Endometrial microvascular endothelial cells (primary cell): ENCODE data around the gene NFE2L3. TPM values are rescaled to one million over a fixed set of nuclear protein-coding genes. Genes with fewer than 3 reads are reported as not detected.

Experiments
- in situ Hi-C: cut with HindIII; loops from 2 replicates; pipeline ENCODE4 v1.10.0; 2017; ENCODE audit warnings: low sequenced_read_pairs, low pct_unique_long_range_greater_than_20kb; ENCODE audit errors: inconsistent ontology term
- total RNA-seq: library from RNA; depleted of rRNA; stranded (reverse); fragments of >200 nt; gene quantifications from one replicate; pipeline ENCODE4 v1.2.3, GENCODE V29; 2015; ENCODE audit errors: inconsistent ontology term

Gene NFE2L3
- total RNA-seq, 1 donor from 2014 or later: 84.3 TPM

DNA sequence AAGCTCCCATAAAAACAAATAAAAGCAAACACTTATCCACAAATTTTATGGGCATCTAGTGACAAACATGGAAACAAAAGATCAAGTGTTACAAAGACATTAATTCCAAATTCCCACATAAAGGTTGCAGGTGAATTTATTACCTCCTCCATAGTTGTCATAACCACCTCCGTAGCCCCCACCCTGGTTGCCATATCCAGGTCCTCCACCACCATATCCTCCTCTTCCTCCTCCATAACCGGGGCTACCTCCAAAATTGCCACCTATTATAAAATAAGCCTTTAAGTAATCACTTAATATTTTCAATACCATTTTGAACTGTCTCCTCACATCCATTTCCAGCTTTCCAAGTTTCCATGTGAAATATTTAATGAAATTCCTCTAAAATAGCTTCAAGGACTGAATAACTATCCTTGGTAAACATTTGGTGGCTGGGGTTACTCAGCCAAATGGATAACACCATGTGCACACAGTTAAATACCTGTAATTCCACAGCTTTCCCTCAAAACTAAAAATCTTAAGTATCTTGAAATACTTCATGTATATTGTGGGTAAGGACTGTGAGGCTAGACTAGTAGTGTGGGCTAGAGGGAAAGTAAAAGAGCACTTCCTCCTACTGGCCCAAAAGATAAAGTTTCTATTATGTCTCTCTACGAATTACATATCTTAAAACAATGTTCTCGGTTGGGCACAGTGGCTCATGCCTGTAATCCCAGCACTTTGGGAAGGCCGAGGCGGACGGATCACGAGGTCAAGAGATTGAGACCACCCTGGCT, 41.6 kb downstream of the NFE2L3 start:
- in situ Hi-C loops: loop anchor here (10.0 kb wide), 1 partner anchor 181 kb away; no protein-coding TSS in a partner anchor

DNA sequence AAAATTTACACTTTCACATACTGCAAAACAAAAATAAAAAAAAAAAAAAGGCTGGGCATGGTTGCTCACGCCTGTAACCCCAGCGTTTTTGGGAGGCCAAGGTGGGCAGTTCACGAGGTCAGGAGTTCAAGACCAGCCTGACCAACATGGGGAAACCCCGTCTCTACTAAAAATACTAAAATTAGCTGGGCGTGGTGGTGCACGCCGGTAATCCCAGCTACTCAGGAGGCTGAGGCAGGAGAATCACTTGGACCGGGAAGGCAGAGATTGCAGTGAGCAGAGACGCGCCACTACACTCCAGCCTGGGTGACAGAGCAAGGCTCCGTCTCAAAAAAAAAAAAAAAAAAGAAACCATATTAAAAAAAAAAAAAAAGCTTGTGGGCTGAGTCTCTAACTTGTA, 42.8 kb downstream of the NFE2L3 start:
- in situ Hi-C loops: loop anchor here (5.0 to 10.0 kb wide), 2 partner anchors 37 to 180 kb away; no protein-coding TSS in a partner anchor

DNA sequence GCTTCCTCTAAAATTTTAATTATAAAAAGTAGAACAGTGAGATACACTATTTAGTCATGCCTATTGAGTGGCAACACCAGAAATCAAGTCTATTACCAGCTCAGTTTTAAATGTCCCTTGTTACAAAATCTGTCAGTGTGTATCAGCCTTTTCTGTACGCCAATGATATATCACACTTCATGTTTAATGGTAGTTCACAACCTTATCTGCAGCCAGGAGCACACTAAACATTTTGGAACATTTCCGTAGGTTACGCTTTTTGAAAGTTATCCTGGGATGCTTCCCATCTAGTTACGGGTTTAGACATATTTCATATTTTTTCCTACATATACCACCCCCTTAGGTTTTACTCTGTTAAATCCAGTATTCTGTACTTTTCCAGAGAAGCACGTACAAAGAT, 43.2 kb downstream of the NFE2L3 start:
- in situ Hi-C loops: loop anchor here (5.0 to 10.0 kb wide), 2 partner anchors 38 to 180 kb away; no protein-coding TSS in a partner anchor

DNA sequence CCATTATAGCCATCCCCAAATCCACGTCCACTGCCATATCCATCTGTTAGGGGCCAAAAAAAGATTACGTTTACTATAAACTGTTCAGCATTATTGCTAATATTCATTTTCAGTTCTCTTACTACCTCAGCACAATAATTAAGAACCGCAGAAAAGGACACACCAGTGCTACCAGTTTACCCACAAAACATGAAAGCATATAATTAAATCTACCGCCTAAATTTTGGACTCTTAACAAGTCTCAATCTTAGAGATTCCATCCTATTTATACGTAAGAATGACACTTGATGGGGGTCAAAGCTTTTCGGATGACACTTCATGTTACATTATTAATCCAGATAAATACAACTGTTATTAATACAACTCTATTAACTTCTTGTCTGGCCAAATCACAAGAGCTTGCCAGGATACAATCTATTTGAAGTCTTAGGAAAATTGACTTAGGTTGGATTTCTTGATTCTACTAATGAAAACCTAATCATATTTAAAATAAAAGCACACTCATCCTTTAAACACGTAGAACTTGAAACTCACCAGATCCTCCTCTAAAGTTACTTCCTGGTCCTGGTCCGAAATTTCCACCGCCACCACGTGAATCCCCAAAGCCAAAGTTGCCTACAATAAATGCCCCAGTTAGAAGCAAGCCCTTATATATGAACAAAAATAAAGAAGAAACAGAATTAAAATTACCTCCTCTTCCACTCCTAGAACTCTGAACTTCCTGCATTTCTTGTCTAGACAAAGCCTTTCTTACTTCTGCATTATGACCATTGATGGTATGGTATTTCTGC, 44.1 kb downstream of the NFE2L3 start:
- in situ Hi-C loops: loop anchor here (5.0 to 10.0 kb wide), 2 partner anchors 39 to 179 kb away; no protein-coding TSS in a partner anchor

DNA sequence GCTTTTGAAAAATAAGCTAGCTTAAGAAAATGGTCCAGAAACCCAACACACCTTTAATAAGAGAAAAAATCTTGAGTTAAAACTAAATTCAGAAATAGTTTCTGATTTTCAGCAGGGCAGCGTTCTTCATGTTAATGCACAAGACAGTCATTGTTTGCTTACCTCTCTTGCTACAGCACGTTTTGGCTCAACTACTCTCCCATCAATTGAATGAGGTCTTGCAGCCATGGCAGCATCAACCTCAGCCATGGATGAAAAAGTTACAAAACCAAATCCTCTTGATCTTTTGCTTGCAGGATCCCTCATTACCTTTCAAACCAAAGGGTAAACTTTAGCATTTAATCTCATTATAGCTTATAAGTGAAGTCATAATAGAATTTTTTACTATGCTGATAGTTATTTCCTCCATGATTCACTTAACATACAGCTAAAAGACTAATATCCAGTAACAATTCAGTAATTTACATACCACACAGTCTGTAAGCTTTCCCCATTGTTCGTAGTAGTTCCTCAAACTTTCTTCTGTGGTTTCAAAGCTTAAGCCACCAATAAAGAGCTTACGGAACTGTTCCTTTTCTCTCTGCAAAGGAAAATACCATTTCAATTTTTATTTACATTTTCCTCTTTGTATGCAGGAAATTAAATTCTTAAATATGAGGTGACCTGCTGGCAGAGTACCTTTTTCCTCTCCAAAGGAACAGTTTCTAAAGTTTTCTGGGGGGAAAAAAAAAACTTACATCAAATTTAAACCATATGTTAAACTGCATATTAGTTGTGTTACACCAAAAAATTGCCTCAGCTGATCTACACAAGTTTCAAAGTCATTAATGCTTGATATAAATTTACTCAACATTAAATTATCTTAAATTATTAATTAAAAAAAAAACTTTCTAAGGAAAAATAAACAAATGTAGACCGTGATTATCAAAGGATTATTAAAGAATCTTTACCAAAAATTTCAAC, 45.4 kb downstream of the NFE2L3 start:
- in situ Hi-C loops: loop anchor here (5.0 to 10.0 kb wide), 2 partner anchors 40 to 177 kb away; no protein-coding TSS in a partner anchor

DNA sequence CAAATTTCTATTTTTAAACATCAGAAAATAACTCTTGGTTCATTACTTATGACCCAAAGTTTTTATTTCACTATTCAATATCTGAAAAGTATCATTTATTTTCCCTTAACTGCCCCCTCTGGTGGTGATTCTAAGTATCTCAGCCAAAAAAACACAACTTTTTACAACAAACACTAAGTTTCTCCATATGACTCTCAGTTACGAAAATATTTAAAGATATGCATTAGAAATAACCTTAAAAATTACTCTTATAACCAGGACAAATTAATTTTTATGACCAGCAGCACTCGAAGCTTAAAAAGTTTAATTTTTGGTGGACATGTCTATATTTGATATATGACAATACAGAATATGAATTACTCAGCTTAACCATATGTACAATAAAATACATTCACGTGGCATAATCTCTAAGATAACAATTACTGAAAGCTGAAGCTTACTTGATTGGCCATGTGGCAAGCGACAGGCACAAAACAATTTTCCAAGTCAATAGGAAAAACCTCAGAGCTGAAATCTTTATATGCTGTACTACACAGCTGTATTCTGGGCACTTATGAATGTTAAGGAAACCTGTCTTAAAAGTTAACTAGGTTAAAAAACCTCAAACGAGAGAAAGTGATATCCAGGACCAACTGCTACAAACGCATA, 46.3 kb downstream of the NFE2L3 start:
- in situ Hi-C loops: loop anchor here (5.0 to 10.0 kb wide), 2 partner anchors 41 to 177 kb away; no protein-coding TSS in a partner anchor

DNA sequence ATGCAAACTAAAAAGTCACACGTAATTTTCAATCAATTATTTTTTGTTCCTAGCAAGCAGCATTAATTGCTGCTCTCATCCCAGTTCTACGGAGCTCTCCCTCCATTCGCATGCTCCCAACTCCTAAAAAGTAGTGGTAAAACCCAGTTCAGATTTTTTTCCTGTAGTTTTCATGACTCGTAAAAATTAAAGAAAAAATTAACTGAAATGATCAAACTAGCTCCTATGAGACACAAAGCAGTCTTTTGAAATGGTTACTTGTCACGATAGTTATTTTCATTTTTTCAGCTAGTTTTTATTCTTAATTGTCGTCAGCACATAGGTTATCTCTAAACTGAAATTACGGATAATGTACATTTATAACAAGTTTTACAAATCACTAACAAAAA, 46.8 kb downstream of the NFE2L3 start:
- in situ Hi-C loops: loop anchor here (5.0 to 10.0 kb wide), 2 partner anchors 41 to 176 kb away; no protein-coding TSS in a partner anchor

DNA sequence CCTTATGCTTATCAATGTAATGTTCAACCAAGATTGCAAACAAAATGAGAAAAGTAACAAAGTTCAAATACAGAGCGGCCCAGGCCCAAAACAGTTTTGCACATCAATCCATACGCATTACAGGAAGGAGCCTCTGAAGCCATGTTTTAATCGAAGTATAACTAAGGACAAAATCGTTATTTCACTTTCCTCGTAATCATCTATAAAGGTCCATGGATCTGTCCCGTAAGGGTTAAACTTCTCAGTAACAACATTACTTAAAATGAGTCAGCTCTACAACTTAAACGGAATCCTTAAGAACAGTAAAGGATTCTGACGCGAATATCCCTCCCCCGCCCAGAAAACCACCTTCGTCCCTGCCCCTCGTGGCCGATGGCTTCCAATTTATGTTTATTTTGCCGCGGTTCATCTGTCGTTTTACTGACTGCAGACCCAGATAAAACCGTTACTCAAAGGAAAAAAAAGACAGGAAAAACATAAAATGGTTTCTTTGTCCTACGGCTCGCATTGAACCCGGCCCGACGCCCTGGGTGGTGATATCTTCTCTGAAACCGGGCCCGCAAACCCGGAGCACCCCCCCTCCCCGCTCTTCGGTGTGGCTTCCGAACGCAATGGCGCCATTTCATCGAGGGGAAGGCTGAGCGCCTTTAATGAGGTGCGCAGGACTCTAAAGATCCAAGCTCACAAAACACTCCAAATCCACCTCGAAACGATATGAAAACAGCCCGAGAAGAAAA, 47.5 kb downstream of the NFE2L3 start:
- in situ Hi-C loops: loop anchor here (5.0 to 10.0 kb wide), 2 partner anchors 42 to 175 kb away; no protein-coding TSS in a partner anchor

DNA sequence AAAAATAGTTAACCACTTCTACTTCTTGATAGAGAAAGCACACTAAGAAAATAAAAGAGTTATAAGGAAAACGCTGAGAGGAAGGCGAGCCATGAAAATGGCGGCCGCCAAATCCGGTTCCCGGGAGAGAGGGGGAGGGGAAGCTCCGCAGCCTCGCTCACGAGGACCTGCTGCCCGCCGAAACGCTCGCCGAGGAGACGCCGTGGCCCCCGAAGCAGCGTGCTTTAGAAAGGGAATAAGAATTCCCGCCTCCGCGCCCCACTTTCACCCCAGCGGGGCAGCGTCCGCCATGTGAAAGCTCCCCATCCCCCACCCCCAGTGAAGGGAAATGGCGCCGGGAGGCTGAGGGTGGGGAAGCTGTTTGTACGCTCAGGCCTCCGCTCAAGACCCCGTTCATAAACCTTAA, 48.0 kb downstream of the NFE2L3 start:
- in situ Hi-C loops: no loop called here

DNA sequence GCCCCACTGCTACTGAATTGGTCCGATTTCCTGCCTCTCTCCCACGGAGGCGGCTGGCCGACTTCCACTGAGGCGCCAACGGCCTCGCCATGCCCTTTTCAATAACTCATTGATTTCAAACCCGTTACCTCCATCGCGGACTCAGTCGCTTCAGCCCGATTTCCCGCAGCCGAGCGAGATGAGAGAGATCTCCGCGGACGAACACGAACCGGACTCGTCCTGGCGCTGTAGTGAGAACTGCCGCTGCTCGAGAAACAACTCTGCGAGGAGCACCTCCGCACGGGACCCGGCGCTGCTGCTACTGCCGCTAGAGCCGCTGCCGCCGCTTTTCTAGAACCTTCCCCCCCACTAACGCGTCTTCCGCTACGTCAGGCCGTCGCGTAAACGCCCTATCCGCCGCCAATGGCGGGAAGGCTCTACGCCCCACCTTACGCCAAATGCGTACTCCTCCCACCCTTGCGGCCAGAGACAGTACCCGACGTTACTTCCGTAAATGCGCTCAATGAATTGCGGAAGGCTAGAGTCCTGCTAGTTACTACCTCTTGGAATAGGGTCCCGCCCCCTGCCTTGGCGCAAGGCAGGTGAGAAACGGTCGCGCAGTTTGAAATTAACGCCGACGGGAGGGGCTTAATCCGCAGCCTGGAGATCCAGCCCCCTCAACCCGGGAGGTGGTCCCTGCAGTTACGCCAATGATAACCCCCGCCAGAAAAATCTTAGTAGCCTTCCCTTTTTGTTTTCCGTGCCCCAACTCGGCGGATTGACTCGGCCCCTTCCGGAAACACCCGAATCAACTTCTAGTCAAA, 48.6 kb downstream of the NFE2L3 start, which contains the start of gene HNRNPA2B1:
HNRNPA2B1 (minus strand) TSS at position 303 of the 803 bp plus-strand sequence; CDS start at position 134, 169 bp downstream.
- in situ Hi-C loops: no loop called here

DNA sequence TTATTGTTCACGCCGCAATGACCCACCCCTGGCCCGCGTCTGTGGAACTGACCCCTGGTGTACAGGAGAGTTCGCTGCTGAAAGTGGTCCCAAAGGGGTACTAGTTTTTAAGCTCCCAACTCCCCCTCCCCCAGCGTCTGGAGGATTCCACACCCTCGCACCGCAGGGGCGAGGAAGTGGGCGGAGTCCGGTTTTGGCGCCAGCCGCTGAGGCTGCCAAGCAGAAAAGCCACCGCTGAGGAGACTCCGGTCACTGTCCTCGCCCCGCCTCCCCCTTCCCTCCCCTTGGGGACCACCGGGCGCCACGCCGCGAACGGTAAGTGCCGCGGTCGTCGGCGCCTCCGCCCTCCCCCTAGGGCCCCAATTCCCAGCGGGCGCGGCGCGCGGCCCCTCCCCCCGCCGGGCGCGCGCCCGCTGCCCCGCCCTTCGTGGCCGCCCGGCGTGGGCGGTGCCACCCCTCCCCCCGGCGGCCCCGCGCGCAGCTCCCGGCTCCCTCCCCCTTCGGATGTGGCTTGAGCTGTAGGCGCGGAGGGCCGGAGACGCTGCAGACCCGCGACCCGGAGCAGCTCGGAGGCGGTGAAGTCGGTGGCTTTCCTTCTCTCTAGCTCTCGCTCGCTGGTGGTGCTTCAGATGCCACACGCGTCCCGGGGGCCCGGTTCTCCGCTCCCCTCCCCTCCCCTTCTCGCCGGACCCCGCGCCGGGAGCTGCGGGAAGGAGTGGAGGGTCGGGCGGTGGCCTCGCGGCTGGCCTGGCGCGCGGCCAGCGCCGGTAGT, 49.4 kb downstream of the NFE2L3 start, which contains the start of gene CBX3:
CBX3 (plus strand) TSS at position 499 of the 772 bp plus-strand sequence. CDS start 1,254 bp downstream, outside the sequence.
- in situ Hi-C loops: no loop called here

DNA sequence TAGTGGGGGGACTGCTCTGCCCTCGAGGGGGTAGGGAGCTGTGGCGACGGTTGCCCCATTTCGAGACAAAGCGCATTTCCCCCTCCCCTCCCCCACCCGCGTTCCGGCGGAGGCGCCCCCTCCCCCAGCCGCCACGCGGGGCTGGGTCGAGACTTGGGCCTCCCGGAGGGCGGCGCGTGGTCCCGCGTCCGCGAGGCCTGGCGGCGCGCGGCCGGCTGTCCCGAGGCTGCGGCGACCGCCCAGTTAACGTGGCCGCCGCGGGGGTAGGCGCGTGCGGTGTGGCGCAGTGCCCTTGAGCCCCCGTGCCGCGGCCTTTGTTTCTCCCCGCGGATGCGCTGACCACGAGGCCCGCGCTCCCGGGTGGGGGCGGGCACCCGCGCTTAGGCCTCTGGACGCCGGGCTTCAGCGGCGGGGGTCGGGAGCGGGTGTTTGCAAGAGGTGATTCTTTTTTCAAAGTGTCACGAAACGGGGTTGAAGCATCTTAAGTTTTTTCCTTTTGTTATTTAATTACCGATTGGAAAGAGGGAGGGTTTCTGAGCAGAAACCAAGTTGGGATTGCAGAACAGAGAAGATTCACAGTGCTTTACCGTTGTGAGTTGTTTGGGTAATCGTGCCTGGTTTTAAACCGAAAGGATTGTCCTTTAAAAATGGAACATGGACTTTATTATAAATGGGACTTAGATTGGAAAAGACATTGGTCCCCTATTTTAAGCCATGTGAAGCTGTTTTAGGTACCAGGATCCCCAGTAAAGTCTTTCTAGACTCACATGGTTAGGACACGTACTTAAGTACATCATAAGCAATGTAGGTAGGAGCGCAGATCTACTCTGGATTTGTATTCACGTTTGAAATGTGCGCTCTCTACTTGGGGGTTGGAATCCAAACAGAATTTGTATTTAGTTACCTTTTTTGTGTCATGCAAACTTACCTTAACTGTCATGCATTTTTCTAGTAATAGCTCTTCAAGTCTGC, 50.3 kb downstream of the NFE2L3 start:
- in situ Hi-C loops: no loop called here

DNA sequence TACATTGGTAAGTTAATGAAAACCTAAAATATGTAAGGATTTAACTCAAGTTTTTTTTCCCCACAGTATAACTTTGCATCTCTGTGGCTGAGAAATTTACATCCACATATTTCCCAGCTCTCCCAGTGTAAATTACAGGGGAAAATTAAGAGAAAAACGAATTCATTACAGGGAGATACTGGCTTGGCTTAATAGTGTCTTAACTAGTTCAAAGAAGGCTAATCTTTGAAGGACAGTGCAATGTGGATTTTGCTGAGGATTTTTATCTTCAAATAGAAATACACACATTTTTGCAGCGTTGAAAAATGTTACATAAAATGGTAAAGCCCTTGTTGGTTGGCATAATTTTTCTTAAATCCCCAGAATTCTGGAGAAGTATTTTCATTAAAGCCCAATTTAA, 51.0 kb downstream of the NFE2L3 start:
- in situ Hi-C loops: no loop called here

DNA sequence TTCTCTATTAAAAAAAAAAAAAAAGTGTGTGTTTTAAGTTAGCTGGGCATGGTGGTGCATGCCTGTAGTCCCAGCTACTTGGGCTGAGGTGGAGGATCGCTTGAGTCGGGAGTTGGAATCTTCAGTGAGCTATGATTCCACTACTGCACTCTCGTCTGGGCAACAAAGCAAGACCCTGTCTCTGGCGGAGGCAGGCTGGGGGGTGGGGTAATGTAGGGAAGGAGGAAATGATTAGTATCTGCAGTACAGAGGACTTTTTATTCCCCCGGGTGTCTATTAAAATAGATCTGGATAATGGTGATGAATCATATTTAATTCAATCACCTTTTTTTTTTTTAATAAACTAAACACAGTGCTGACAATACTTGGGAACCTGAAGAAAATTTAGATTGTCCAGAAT, 56.0 kb downstream of the NFE2L3 start:
- in situ Hi-C loops: no loop called here
